ENCODE results near the gene LRPAP1.

GRCh38 chr4:3522326-3522640 is 9.9 kb downstream of the LRPAP1 start:
- TF ChIP-seq CTCF (IDR thresholded peaks at IDR 0.05), result no peak
- no peak for TF ChIP-seq POLR2A (IDR thresholded peaks at IDR 0.05)

All from sigmoid colon (tissue), 3 donors.